Astrocyte (in vitro differentiated cells and primary cell): ENCODE measurements around the gene TMC8.

Source experiments
- EZH2 ChIP-seq: IDR thresholded peaks from 2 replicates; pipeline ENCODE4 v1.6.1; 2012; ENCODE audit warnings: mild to moderate bottlenecking, low read length, inconsistent platforms; ENCODE audit not compliant: insufficient read depth
- TF ChIP-seq, protein P1 (sequence below): IDR thresholded peaks from 2 replicates; pipeline ENCODE4 v1.5.1; 2011; ENCODE audit warnings: low read depth, mild to moderate bottlenecking, inconsistent platforms, low read length, moderate library complexity; ENCODE audit not compliant: insufficient read depth

DNA sequence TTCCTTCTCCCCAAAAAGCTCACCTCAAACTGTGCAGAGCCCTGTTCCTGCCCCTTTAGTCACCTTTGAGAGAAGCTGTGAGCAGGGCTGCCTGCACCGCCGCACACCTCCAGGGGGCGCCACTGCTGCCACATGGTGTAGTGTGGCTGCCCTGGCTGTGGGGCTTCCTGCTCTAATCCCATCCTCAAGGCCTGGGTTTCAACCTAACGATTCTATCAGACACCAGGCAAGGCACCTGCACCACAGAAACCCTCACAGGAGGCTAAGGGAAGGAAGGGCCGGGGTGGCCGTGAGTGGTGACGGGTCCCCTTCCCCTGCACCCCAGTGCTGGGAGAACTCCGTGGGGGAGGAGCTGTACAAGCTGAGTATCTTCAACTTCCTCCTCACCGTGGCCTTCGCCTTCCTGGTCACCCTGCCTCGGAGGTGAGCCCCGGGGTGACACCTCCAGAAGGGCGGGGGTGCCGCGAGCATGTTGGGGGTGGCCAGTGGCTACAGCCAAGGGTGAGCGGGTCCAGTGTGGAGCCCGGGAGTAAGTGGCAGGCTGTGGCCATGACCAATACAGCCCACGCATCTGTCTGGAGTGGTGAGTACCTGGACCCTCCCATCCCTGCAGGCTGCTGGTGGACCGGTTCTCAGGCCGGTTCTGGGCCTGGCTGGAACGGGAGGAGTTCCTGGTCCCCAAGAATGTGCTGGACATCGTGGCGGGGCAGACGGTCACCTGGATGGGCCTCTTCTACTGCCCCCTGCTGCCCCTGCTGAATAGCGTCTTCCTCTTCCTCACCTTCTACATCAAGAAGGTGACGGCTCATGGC is 7.0 kb downstream of the TMC8 start:
- TF ChIP-seq, protein P1, sequence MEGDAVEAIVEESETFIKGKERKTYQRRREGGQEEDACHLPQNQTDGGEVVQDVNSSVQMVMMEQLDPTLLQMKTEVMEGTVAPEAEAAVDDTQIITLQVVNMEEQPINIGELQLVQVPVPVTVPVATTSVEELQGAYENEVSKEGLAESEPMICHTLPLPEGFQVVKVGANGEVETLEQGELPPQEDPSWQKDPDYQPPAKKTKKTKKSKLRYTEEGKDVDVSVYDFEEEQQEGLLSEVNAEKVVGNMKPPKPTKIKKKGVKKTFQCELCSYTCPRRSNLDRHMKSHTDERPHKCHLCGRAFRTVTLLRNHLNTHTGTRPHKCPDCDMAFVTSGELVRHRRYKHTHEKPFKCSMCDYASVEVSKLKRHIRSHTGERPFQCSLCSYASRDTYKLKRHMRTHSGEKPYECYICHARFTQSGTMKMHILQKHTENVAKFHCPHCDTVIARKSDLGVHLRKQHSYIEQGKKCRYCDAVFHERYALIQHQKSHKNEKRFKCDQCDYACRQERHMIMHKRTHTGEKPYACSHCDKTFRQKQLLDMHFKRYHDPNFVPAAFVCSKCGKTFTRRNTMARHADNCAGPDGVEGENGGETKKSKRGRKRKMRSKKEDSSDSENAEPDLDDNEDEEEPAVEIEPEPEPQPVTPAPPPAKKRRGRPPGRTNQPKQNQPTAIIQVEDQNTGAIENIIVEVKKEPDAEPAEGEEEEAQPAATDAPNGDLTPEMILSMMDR: no peak
- TF ChIP-seq EZH2: no peak
